Lower leg skin (tissue), 4 donors: ENCODE measurements around the gene CEND1. TPM values are rescaled to one million over a fixed set of nuclear protein-coding genes. Genes with fewer than 3 reads are reported as not detected.

ENCODE experiments used
- DNase-seq, 2 donors: peaks; one replicate each; pipeline ENCODE4 v3.0.0-alpha.2; 2019; ENCODE audit warnings: low spot score in 2 of 2
- H3K4me3 ChIP-seq: fragments of 200-600 bp; sonication (generic); 2 replicates; pipeline ENCODE4 v1.5.1; 2017; ENCODE audit warnings: mild to moderate bottlenecking, low read depth; ENCODE audit not compliant: poor library complexity, severe bottlenecking
- POLR2A ChIP-seq, 2 donors: fragments of 450-650 bp; IDR thresholded peaks; one replicate each; pipeline ENCODE4 v1.6.1; 2016 to 2017; ENCODE audit warnings: antibody characterized with exemption in 2 of 2, mild to moderate bottlenecking in 1 of 2, moderate library complexity in 1 of 2
- WGBS, 2 donors: methylation state at CpG; one replicate each; pipeline ENCODE4 v1.1.5; 2018; 5-methylcytosine and 5-hydroxymethylcytosine counted together
- intact Hi-C: fragments of 100-400 bp; cut with DNase I; formaldehyde crosslinking; loops from one replicate; pipeline ENCODE4 v1.15.0; 2023; ENCODE audit warnings: low total_unique reads
- total RNA-seq, 4 donors: library from RNA; depleted of rRNA; stranded (reverse); fragments of >200 nt; gene quantifications; one replicate each; pipeline ENCODE4 v1.1.0, GENCODE V29; 2016
- TF ChIP-seq, protein P1 (sequence below), 3 donors: fragments of 450-650 bp; IDR thresholded peaks; one replicate each; pipeline ENCODE4 v1.5.1; 2016; ENCODE audit warnings: antibody characterized with exemption in 3 of 3, mild to moderate bottlenecking in 3 of 3, moderate library complexity in 2 of 3

The CEND1 gene
- total RNA-seq, 4 donors from 2014 or later: not detected

- peak; percentile 97 to 100 for DNase-seq
- TF ChIP-seq, protein P1, sequence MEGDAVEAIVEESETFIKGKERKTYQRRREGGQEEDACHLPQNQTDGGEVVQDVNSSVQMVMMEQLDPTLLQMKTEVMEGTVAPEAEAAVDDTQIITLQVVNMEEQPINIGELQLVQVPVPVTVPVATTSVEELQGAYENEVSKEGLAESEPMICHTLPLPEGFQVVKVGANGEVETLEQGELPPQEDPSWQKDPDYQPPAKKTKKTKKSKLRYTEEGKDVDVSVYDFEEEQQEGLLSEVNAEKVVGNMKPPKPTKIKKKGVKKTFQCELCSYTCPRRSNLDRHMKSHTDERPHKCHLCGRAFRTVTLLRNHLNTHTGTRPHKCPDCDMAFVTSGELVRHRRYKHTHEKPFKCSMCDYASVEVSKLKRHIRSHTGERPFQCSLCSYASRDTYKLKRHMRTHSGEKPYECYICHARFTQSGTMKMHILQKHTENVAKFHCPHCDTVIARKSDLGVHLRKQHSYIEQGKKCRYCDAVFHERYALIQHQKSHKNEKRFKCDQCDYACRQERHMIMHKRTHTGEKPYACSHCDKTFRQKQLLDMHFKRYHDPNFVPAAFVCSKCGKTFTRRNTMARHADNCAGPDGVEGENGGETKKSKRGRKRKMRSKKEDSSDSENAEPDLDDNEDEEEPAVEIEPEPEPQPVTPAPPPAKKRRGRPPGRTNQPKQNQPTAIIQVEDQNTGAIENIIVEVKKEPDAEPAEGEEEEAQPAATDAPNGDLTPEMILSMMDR (IDR thresholded peaks at IDR 0.05): no peak
- peak in 1 of 2 donors; percentile 87 for TF ChIP-seq POLR2A (IDR thresholded peaks at IDR 0.05)
- peak within 1 kb of the TSS; percentile 96 for H3K4me3 ChIP-seq
- 0 to 1% methylated on average over 24 to 57 of the region's 81 CpGs for WGBS, 2 donors
- intact Hi-C loops: no loop called here
Measured at GRCh38 chr11:809287-810039, 19.6 kb upstream of the CEND1 start, which contains the start of gene RPLP2. Gene RPLP2 (plus strand): TSS chr11:809967. CDS start chr11:810235, 268 bp downstream.

- no peak for DNase-seq
- 34 to 36% methylated on average over 29 to 33 of the region's 36 CpGs for WGBS, 2 donors
- intact Hi-C loops: no loop called here
- H3K4me3 ChIP-seq: peak overlapping the region; percentile 96
- TF ChIP-seq, protein P1 (IDR thresholded peaks at IDR 0.05): no peak
- no peak for TF ChIP-seq POLR2A (IDR thresholded peaks at IDR 0.05)
Measured at GRCh38 chr11:808427-809286, 18.8 kb upstream of the CEND1 start.

GRCh38 chr11:804599-804964 lies 14.7 kb upstream of the CEND1 start:
- peak overlapping the region; percentile 30 for H3K4me3 ChIP-seq
- intact Hi-C loops: no loop called here
- 4 to 6% methylated on average over 12 of the region's 18 CpGs for WGBS, 2 donors
- no peak for DNase-seq
- no peak for TF ChIP-seq POLR2A (IDR thresholded peaks at IDR 0.05)
- TF ChIP-seq, protein P1 (IDR thresholded peaks at IDR 0.05): no peak

- no peak overlapping the region for H3K4me3 ChIP-seq
- 46 to 51% methylated on average over 23 to 25 of the region's 26 CpGs for WGBS, 2 donors
- DNase-seq: no peak
- intact Hi-C loops: no loop called here
- TF ChIP-seq, protein P1 (IDR thresholded peaks at IDR 0.05): no peak
- TF ChIP-seq POLR2A (IDR thresholded peaks at IDR 0.05): no peak
Measured at GRCh38 chr11:803770-804598, 14.1 kb upstream of the CEND1 start.

DNA sequence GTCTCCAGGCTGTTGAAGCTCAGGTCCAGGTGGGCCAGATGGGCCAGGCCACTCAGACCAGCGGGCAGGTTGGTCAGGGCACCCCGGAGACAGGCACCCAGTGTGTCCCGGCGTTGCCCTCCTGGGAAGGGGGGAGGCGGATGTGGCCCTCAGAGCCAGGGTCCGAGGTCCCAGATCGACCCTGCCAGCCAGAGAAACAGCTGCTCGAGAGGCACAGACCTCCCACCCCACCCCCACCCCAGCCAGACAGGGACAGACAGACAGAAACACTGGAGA lies 13.5 kb upstream of the CEND1 start:
- 89% methylated on average over 8 of the region's 8 CpGs; no CpG with 5 or more reads in 1 of the 2 donors for WGBS, 2 donors
- no peak overlapping the region for H3K4me3 ChIP-seq
- no peak for TF ChIP-seq POLR2A (IDR thresholded peaks at IDR 0.05)
- TF ChIP-seq, protein P1 (IDR thresholded peaks at IDR 0.05): no peak
- intact Hi-C loops: no loop called here
- no peak for DNase-seq
